Endothelial cell of umbilical vein (primary cell): Measurements from ENCODE around the gene SMAD3. TPM values are rescaled to one million over a fixed set of nuclear protein-coding genes. Genes with fewer than 3 reads are reported as not detected.

Source experiments
- BruUV-seq: library from RNA; stranded (reverse); fragments of 400-500 nt; replicated peaks from 2 replicates; lab custom pipeline; 2021; lab: Mats Ljungman, UMichigan
- CTCF ChIA-PET: fragments of 300-600, 350-600 bp; sonication (Branson Sonifier 250); formaldehyde crosslinking; loops from one replicate; lab custom pipeline; 2021; ENCODE audit warnings: antibody characterized with exemption, inconsistent platforms; lab: Charles Lee
- POLR2A ChIA-PET: fragments of 300-600, 350-600 bp; sonication (Branson Sonifier 250); formaldehyde crosslinking; loops from one replicate; lab custom pipeline; 2021; ENCODE audit warnings: antibody characterized with exemption, inconsistent platforms; lab: Charles Lee
- DNase-seq: peaks from one replicate; pipeline ENCODE4 v3.0.0-alpha.2; 2011; ENCODE audit warnings: low read depth, low spot score
- FAIRE-seq: peaks from 2 replicates; lab custom pipeline; 2011; peaks lifted over from hg19 to GRCh38; lab: Jason Lieb, UNC
- H2AFZ ChIP-seq: 2 replicates; pipeline ENCODE4 v1.6.0; 2012; ENCODE audit warnings: low read depth, low read length, control low read depth, inconsistent platforms
- H3K27ac ChIP-seq: 2 replicates; pipeline ENCODE4 v1.5.1; 2011; ENCODE audit warnings: low read depth, mild to moderate bottlenecking, control low read depth, low read length, moderate library complexity; ENCODE audit not compliant: insufficient read depth
- H3K27me3 ChIP-seq, 2 experiments: 2 replicates each; pipeline versions ENCODE4 v1.6.0 to v1.6.1; 2011; ENCODE audit warnings: low read length in 2 of 2, mixed read lengths in 1 of 2; ENCODE audit not compliant: control insufficient read depth in 2 of 2, insufficient read depth in 2 of 2
- H3K36me3 ChIP-seq, 2 experiments: 2 replicates in 1 of 2; 3 replicates in 1 of 2; pipeline ENCODE4 v1.5.1; 2011; ENCODE audit warnings: low read length in 2 of 2, mild to moderate bottlenecking in 1 of 2, moderate library complexity in 1 of 2; ENCODE audit not compliant: control insufficient read depth in 2 of 2, insufficient read depth in 2 of 2; ENCODE audit errors: extremely low read depth in 1 of 2
- H3K4me1 ChIP-seq: 3 replicates; pipeline ENCODE4 v1.5.1; 2011; ENCODE audit warnings: mild to moderate bottlenecking, low read length; ENCODE audit not compliant: control insufficient read depth, insufficient read depth; ENCODE audit errors: extremely low read depth
- H3K4me2 ChIP-seq: 2 replicates; pipeline ENCODE4 v1.6.1; 2011; ENCODE audit warnings: low read length, control low read depth, mixed read lengths; ENCODE audit not compliant: insufficient read depth
- H3K4me3 ChIP-seq, 3 experiments: fragments of 200-600 bp in 1 of 3; sonication (generic), shearing (Covaris generic) in 1 of 3; replicated peaks in 1 of 3; 2 replicates each; pipeline ENCODE4 v1.5.1; 2011 to 2016; ENCODE audit warnings: control low read depth in 3 of 3, low read length in 3 of 3, mild to moderate bottlenecking in 2 of 3, inconsistent platforms in 1 of 3, low read depth in 1 of 3, moderate library complexity in 1 of 3; ENCODE audit not compliant: insufficient read depth in 1 of 3
- H3K79me2 ChIP-seq: 2 replicates; pipeline ENCODE4 v1.6.0; 2012; ENCODE audit warnings: low read length, inconsistent platforms; ENCODE audit not compliant: control insufficient read depth, insufficient read depth
- H3K9ac ChIP-seq: replicated peaks from 2 replicates; pipeline ENCODE3; 2011; ENCODE audit warnings: low read length, control low read depth; ENCODE audit not compliant: insufficient read depth; ENCODE audit errors: extremely low read depth
- H3K9me1 ChIP-seq: replicated peaks from 3 replicates; pipeline ENCODE4 v1.6.0; 2011; ENCODE audit warnings: mild to moderate bottlenecking, low read length; ENCODE audit not compliant: control insufficient read depth, insufficient read depth; ENCODE audit errors: extremely low read depth
- H3K9me3 ChIP-seq: replicated peaks from 2 replicates; pipeline ENCODE4 v1.5.1; 2012; ENCODE audit warnings: low read length, inconsistent platforms; ENCODE audit not compliant: control insufficient read depth, insufficient read depth
- H4K20me1 ChIP-seq: replicated peaks from 2 replicates; pipeline ENCODE3; 2011; ENCODE audit warnings: mild to moderate bottlenecking, low read length; ENCODE audit not compliant: control insufficient read depth, insufficient read depth; ENCODE audit errors: extremely low read depth
- EZH2 ChIP-seq: IDR thresholded peaks from 2 replicates; pipeline ENCODE4 v1.6.1; 2012; ENCODE audit warnings: borderline replicate concordance, low read depth, mild to moderate bottlenecking, moderate library complexity, low read length, inconsistent platforms; ENCODE audit not compliant: severe bottlenecking
- FOS ChIP-seq: IDR thresholded peaks from 2 replicates; pipeline ENCODE4 v1.6.1; 2011; ENCODE audit warnings: mild to moderate bottlenecking, low read length, moderate library complexity, borderline replicate concordance; ENCODE audit not compliant: insufficient read depth
- GATA2 ChIP-seq: IDR thresholded peaks from 2 replicates; pipeline ENCODE4 v1.7.0; 2011; ENCODE audit warnings: low read depth, mild to moderate bottlenecking, moderate library complexity, mixed read lengths, low read length; ENCODE audit not compliant: insufficient read length, insufficient read depth
- MYC ChIP-seq: IDR thresholded peaks from one replicate; pipeline ENCODE4 v1.6.1; 2011; ENCODE audit warnings: mild to moderate bottlenecking, low read depth, low read length
- POLR2A ChIP-seq: IDR thresholded peaks from 2 replicates; pipeline ENCODE4 v1.6.1; 2012; ENCODE audit warnings: low read depth, mild to moderate bottlenecking, control low read depth, low read length
- POLR2AphosphoS5 ChIP-seq: IDR thresholded peaks from 2 replicates; pipeline ENCODE4 v1.6.1; 2012; ENCODE audit warnings: low read depth, mild to moderate bottlenecking, control low read depth, low read length, moderate library complexity; ENCODE audit not compliant: insufficient read depth
- dilution Hi-C: fragments of 300-500 bp; cut with MboI; formaldehyde crosslinking; loops from one replicate; pipeline ENCODE4 v1.15.0; 2019; ENCODE audit warnings: low sequenced_read_pairs; ENCODE audit not compliant: extremely low pct_ligation_motif_present
- intact Hi-C: fragments of 100-400 bp; cut with micrococcal nuclease; formaldehyde crosslinking; loops from one replicate; pipeline ENCODE4 v1.10.0; 2022
- polyA plus RNA-seq, 4 experiments: library from polyadenylated mRNA; depleted of rRNA in 3 of 4; stranded (reverse) in 3 of 4; unstranded in 1 of 4; fragments of >200 nt; gene quantifications; 2 replicates each; pipeline versions ENCODE4 v1.2.1 to v1.2.3, GENCODE V29; 2011 to 2012; ENCODE audit warnings: missing spikeins in 1 of 4
- total RNA-seq: library from RNA; stranded (reverse); gene quantifications from 2 replicates; pipeline ENCODE4 v1.2.3, GENCODE V29; 2021
- TF ChIP-seq, protein P1 (sequence below): IDR thresholded peaks from 2 replicates; pipeline ENCODE4 v1.6.1; 2011; ENCODE audit not compliant: insufficient read depth, insufficient read length
- TF ChIP-seq, protein P2 (sequence below), 2 donors: IDR thresholded peaks; 1 replicate in 1 of 2; 2 replicates in 1 of 2; pipeline ENCODE4 v1.5.1; 2011; ENCODE audit warnings: low read length in 2 of 2, mild to moderate bottlenecking in 2 of 2, moderate library complexity in 2 of 2, control low read depth in 1 of 2, inconsistent platforms in 1 of 2, low read depth in 1 of 2; ENCODE audit not compliant: insufficient read depth in 1 of 2; ENCODE audit errors: extremely low read depth in 1 of 2

SMAD3 gene
- total and polyA plus RNA-seq, 2 donors (not counting 3 experiments of a cell fraction or from before 2014, with no cell fraction given), result 56.4 to 88.2 TPM

DNA sequence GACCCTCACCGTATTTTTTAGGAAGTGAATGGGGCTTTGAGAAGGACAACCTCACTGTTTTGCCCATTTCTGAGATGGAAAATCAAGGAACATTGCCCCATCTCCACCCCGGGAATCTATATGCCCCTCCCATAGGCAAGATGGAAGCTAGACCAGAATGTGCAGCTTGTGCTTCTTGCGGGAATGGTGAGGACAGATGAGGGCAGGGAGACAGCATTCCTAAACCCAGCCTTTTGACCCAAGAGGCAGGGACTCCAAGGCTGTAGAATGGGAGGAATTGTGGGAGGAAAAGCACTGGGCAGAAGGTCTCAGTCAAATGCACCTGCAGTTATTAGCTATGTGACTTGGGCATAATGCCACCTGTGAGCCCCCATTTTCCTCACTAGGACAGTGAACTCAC lies 66.9 kb downstream of the SMAD3 start:
- POLR2A ChIA-PET, result interaction anchor here (0.8 kb wide), 1 partner anchor 11 kb away, joined by 3 read pairs; no protein-coding TSS in a partner anchor
- Histone ChIP-seq H3K79me2 (peaks cover 100% of the 10 kb centered on the region), H4K20me1 (no peaks in the 10 kb centered on the region), H3K4me3 (no peak overlapping the region), H2AFZ (no peak overlapping the region), H3K27ac (no peak overlapping the region), H3K27me3 (no peaks in the 10 kb centered on the region), H3K9me3 (no peaks in the 10 kb centered on the region), H3K9ac (no peak overlapping the region), H3K9me1 (no peaks in the 10 kb centered on the region), H3K36me3 (no peaks in the 10 kb centered on the region), H3K4me2 (no peak overlapping the region), H3K4me1 (peaks cover 70% of the 10 kb centered on the region)
- CTCF ChIA-PET, result no interaction called here
- dilution Hi-C loops, result no loop called here
- intact Hi-C loops, result no loop called here
- DNase-seq, result no peak
- BruUV-seq, result no TSS peak
- no peak for TF ChIP-seq POLR2AphosphoS5
- peak; percentile 33 for FAIRE-seq

DNA sequence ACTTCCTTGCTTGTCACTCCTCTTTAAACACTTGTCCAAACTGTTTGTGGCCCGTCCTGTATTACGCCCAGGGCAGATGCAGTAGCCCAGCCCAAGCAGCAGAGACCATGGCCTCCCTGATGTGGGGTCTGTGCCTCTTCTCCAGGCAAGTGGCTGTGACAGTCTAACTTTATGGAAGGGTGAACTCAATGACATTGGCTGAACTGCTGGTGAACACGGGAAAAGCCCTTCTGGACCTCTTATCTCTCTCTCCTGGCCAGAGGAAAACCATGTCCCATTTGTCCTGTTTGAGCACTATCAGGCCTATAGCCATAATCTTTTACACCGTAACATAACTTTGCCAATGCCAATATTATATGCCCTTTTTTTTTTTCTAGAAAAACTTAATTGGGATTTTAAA lies 67.6 kb downstream of the SMAD3 start:
- no peaks in the 10 kb centered on the region for H3K9me1 ChIP-seq
- H3K4me1 ChIP-seq, result peaks cover 70% of the 10 kb centered on the region
- H3K27ac ChIP-seq, result no peak overlapping the region
- CTCF ChIA-PET, result no interaction called here
- no peak overlapping the region for H2AFZ ChIP-seq
- H3K36me3 ChIP-seq, result no peaks in the 10 kb centered on the region
- FAIRE-seq (no peak), DNase-seq (no peak)
- no TSS peak for BruUV-seq
- H3K27me3 ChIP-seq, result no peaks in the 10 kb centered on the region
- dilution Hi-C loops (no loop called here), intact Hi-C loops (no loop called here)
- peaks cover 100% of the 10 kb centered on the region for H3K79me2 ChIP-seq
- H4K20me1 ChIP-seq, result no peaks in the 10 kb centered on the region
- no peak for TF ChIP-seq FOS
- TF ChIP-seq, protein P1, sequence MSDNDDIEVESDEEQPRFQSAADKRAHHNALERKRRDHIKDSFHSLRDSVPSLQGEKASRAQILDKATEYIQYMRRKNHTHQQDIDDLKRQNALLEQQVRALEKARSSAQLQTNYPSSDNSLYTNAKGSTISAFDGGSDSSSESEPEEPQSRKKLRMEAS, result no peak
- TF ChIP-seq POLR2AphosphoS5, result no peak
- TF ChIP-seq EZH2, result no peak
- no peak for TF ChIP-seq MYC
- TF ChIP-seq GATA2, result no peak
- TF ChIP-seq POLR2A, result no peak
- TF ChIP-seq, protein P2, sequence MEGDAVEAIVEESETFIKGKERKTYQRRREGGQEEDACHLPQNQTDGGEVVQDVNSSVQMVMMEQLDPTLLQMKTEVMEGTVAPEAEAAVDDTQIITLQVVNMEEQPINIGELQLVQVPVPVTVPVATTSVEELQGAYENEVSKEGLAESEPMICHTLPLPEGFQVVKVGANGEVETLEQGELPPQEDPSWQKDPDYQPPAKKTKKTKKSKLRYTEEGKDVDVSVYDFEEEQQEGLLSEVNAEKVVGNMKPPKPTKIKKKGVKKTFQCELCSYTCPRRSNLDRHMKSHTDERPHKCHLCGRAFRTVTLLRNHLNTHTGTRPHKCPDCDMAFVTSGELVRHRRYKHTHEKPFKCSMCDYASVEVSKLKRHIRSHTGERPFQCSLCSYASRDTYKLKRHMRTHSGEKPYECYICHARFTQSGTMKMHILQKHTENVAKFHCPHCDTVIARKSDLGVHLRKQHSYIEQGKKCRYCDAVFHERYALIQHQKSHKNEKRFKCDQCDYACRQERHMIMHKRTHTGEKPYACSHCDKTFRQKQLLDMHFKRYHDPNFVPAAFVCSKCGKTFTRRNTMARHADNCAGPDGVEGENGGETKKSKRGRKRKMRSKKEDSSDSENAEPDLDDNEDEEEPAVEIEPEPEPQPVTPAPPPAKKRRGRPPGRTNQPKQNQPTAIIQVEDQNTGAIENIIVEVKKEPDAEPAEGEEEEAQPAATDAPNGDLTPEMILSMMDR (IDR thresholded peaks at IDR 0.05; ENCODE audit: extremely low read depth in 1 of 2, insufficient read depth in 1 of 2, low read depth in 1 of 2, low read length in 2 of 2), result no peak
- POLR2A ChIA-PET, result interaction anchor here (0.8 kb wide), 1 partner anchor 12 kb away, joined by 3 read pairs; no protein-coding TSS in a partner anchor
- no peak overlapping the region for H3K4me3 ChIP-seq
- H3K4me2 ChIP-seq, result no peak overlapping the region
- no peak overlapping the region for H3K9ac ChIP-seq
- no peaks in the 10 kb centered on the region for H3K9me3 ChIP-seq
